Neural progenitor cell (in vitro differentiated cells): ENCODE results near the gene ROBO4.

Experiments used
- EZH2 ChIP-seq: fragments of 200-600 bp; sonication (generic); IDR thresholded peaks from 2 replicates; pipeline ENCODE4 v1.6.1; 2017; ENCODE audit warnings: antibody characterized with exemption, mild to moderate bottlenecking, moderate library complexity
- EZH2phosphoT487 ChIP-seq: fragments of 200-600 bp; sonication (generic); IDR thresholded peaks from 2 replicates; pipeline ENCODE4 v1.6.1; 2017; ENCODE audit warnings: antibody characterized with exemption
- TF ChIP-seq, protein P1 (sequence below): fragments of 200-600 bp; sonication (generic); IDR thresholded peaks from 2 replicates; pipeline ENCODE4 v1.5.1; 2017; ENCODE audit warnings: antibody characterized with exemption, mild to moderate bottlenecking

DNA sequence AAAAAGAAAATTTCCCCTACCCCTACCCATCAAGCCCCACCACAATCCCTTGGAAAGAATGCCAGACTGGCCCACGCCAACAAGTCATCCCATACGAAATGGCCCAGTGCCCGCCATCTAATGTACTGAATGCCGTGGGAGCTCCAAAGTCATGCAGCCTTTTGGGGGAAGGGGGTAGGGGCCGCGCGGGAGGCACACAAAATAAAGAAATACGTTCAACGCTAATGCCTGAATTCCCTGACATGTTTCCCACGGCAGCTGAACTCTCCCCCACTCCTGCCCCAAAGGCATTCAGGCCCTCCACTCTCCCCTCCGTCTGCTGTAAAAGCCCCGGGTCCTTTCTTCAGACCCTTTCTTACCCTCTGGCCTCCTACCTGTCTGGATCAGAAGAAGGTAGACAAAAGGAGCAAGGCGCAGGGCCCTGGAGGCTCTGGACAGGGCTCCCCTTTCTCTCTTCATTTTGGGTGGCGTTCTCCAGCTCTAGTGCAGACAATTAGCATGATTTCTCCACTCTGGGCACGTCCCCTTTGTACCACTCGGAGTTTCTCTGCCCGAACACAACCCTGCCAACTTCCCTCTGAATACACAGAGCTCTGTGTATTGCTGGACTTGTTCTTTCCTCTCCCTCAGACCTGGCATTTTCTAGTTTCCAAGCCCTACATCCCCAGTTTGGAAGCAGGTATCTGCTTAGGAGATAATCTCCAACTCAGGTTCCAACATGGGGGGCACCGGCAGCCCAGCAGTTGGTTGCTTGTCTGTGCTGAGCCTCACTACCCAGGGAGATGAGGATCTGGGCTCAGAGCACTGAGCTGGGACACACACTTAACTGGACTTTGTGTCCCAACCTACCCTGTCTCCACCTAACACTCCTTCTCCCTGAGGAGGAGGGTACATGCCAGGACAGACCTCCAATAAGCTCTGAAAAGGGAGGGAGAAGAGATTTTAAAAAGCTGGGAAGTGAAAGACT is 38.2 kb upstream of the ROBO4 start, which contains the start of gene HEPACAM:
- TF ChIP-seq EZH2 (no peak), EZH2phosphoT487 (no peak)
- TF ChIP-seq, protein P1, sequence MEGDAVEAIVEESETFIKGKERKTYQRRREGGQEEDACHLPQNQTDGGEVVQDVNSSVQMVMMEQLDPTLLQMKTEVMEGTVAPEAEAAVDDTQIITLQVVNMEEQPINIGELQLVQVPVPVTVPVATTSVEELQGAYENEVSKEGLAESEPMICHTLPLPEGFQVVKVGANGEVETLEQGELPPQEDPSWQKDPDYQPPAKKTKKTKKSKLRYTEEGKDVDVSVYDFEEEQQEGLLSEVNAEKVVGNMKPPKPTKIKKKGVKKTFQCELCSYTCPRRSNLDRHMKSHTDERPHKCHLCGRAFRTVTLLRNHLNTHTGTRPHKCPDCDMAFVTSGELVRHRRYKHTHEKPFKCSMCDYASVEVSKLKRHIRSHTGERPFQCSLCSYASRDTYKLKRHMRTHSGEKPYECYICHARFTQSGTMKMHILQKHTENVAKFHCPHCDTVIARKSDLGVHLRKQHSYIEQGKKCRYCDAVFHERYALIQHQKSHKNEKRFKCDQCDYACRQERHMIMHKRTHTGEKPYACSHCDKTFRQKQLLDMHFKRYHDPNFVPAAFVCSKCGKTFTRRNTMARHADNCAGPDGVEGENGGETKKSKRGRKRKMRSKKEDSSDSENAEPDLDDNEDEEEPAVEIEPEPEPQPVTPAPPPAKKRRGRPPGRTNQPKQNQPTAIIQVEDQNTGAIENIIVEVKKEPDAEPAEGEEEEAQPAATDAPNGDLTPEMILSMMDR, result no peak
